IPS-18a (cell line): ENCODE results near the gene PTPMT1.

Experiments used
- H3K27ac ChIP-seq: one replicate; pipeline ENCODE4 v1.5.1; 2013; ENCODE audit warnings: low read length
- H3K27me3 ChIP-seq: one replicate; pipeline ENCODE4 v1.6.1; 2013; ENCODE audit warnings: mild to moderate bottlenecking, low read length; ENCODE audit not compliant: control insufficient read depth, insufficient read depth
- H3K36me3 ChIP-seq: one replicate; pipeline ENCODE4 v1.6.1; 2013; ENCODE audit warnings: low read depth, low read length; ENCODE audit not compliant: control insufficient read depth
- H3K4me1 ChIP-seq: one replicate; pipeline ENCODE4 v1.6.1; 2013; ENCODE audit warnings: low read depth, low read length; ENCODE audit not compliant: control insufficient read depth
- H3K4me3 ChIP-seq: one replicate; pipeline ENCODE4 v1.5.1; 2013; ENCODE audit warnings: low read length
- H3K9ac ChIP-seq: one replicate; pipeline ENCODE4 v1.6.1; 2013; ENCODE audit warnings: mild to moderate bottlenecking, low read length, moderate library complexity
- H3K9me3 ChIP-seq: one replicate; pipeline ENCODE4 v1.6.1; 2013; ENCODE audit warnings: low read depth, low read length; ENCODE audit not compliant: control insufficient read depth

PTPMT1 gene

GRCh38 chr11:47587039-47587716 lies 21.8 kb downstream of the PTPMT1 start:
- no peak overlapping the region for H3K9ac ChIP-seq
- H3K4me1 ChIP-seq: no peaks in the 10 kb centered on the region
- H3K27ac ChIP-seq: no peak overlapping the region
- peaks cover 6% of the 10 kb centered on the region for H3K27me3 ChIP-seq
- H3K9me3 ChIP-seq: no peaks in the 10 kb centered on the region
- no peak overlapping the region for H3K4me3 ChIP-seq
- peaks cover 24% of the 10 kb centered on the region for H3K36me3 ChIP-seq

GRCh38 chr11:47587723-47588326 lies 22.4 kb downstream of the PTPMT1 start:
- H3K4me1 ChIP-seq: no peaks in the 10 kb centered on the region
- H3K9me3 ChIP-seq: no peaks in the 10 kb centered on the region
- H3K36me3 ChIP-seq: peaks cover 18% of the 10 kb centered on the region
- H3K27ac ChIP-seq: no peak overlapping the region
- peaks cover 12% of the 10 kb centered on the region for H3K27me3 ChIP-seq
- H3K9ac ChIP-seq: no peak overlapping the region
- H3K4me3 ChIP-seq: no peak overlapping the region

GRCh38 chr11:47589118-47589517 lies 23.7 kb downstream of the PTPMT1 start:
- peaks cover 5% of the 10 kb centered on the region for H3K36me3 ChIP-seq
- no peaks in the 10 kb centered on the region for H3K4me1 ChIP-seq
- H3K27me3 ChIP-seq: peaks cover 23% of the 10 kb centered on the region
- no peaks in the 10 kb centered on the region for H3K9me3 ChIP-seq
- H3K27ac ChIP-seq: no peak overlapping the region
- H3K9ac ChIP-seq: no peak overlapping the region
- no peak overlapping the region for H3K4me3 ChIP-seq

- Histone ChIP-seq H3K9ac (no peak overlapping the region), H3K9me3 (no peaks in the 10 kb centered on the region), H3K4me3 (no peak overlapping the region), H3K27ac (no peak overlapping the region), H3K4me1 (peaks cover 1% of the 10 kb centered on the region), H3K27me3 (peaks cover 27% of the 10 kb centered on the region), H3K36me3 (peaks cover under 1% of the 10 kb centered on the region)
These were observed 24.2 kb downstream of the PTPMT1 start for GRCh38 chr11:47589584-47589976.

- H3K36me3 ChIP-seq: no peaks in the 10 kb centered on the region
- H3K9ac ChIP-seq: no peak overlapping the region
- H3K4me3 ChIP-seq: no peak overlapping the region
- H3K4me1 ChIP-seq: peaks cover 3% of the 10 kb centered on the region
- no peak overlapping the region for H3K27ac ChIP-seq
- H3K27me3 ChIP-seq: peaks cover 33% of the 10 kb centered on the region
- H3K9me3 ChIP-seq: no peaks in the 10 kb centered on the region
These were observed 24.8 kb downstream of the PTPMT1 start for GRCh38 chr11:47589977-47590861.

- H3K27ac ChIP-seq: no peak overlapping the region
- H3K9ac ChIP-seq: no peak overlapping the region
- H3K4me1 ChIP-seq: peaks cover 3% of the 10 kb centered on the region
- no peaks in the 10 kb centered on the region for H3K9me3 ChIP-seq
- peaks cover 41% of the 10 kb centered on the region for H3K27me3 ChIP-seq
- H3K36me3 ChIP-seq: no peaks in the 10 kb centered on the region
- H3K4me3 ChIP-seq: no peak overlapping the region
These were observed 26.4 kb downstream of the PTPMT1 start for GRCh38 chr11:47591764-47592163.

GRCh38 chr11:47592251-47592650 lies 26.9 kb downstream of the PTPMT1 start:
- no peak overlapping the region for H3K27ac ChIP-seq
- H3K9me3 ChIP-seq: no peaks in the 10 kb centered on the region
- peaks cover 41% of the 10 kb centered on the region for H3K27me3 ChIP-seq
- peaks cover 3% of the 10 kb centered on the region for H3K4me1 ChIP-seq
- H3K4me3 ChIP-seq: no peak overlapping the region
- no peak overlapping the region for H3K9ac ChIP-seq
- no peaks in the 10 kb centered on the region for H3K36me3 ChIP-seq

GRCh38 chr11:47592970-47593369 lies 27.6 kb downstream of the PTPMT1 start:
- Histone ChIP-seq H3K27ac (no peak overlapping the region), H3K9me3 (no peaks in the 10 kb centered on the region), H3K9ac (no peak overlapping the region), H3K27me3 (peaks cover 41% of the 10 kb centered on the region), H3K4me3 (peak overlapping the region; percentile 81), H3K36me3 (no peaks in the 10 kb centered on the region), H3K4me1 (peaks cover 3% of the 10 kb centered on the region)

GRCh38 chr11:47593492-47593933 lies 28.1 kb downstream of the PTPMT1 start:
- no peak overlapping the region for H3K27ac ChIP-seq
- peak overlapping the region; percentile 81 for H3K4me3 ChIP-seq
- no peaks in the 10 kb centered on the region for H3K9me3 ChIP-seq
- peaks cover 3% of the 10 kb centered on the region for H3K4me1 ChIP-seq
- no peak overlapping the region for H3K9ac ChIP-seq
- H3K27me3 ChIP-seq: peaks cover 41% of the 10 kb centered on the region
- no peaks in the 10 kb centered on the region for H3K36me3 ChIP-seq

- peaks cover 41% of the 10 kb centered on the region for H3K27me3 ChIP-seq
- H3K4me1 ChIP-seq: peaks cover 3% of the 10 kb centered on the region
- H3K9ac ChIP-seq: peak within 1 kb of the TSS; percentile 18
- H3K36me3 ChIP-seq: no peaks in the 10 kb centered on the region
- peak within 1 kb of the TSS; percentile 81 for H3K4me3 ChIP-seq
- no peak within 1 kb of the TSS for H3K27ac ChIP-seq
- H3K9me3 ChIP-seq: no peaks in the 10 kb centered on the region
These were observed 28.8 kb downstream of the PTPMT1 start, which contains the start of gene C1QTNF4 for GRCh38 chr11:47593934-47594855. Gene C1QTNF4, minus strand, starts transcription at chr11:47594411. Its CDS starts 3,601 bp downstream, at chr11:47590810.
